HEK293 (cell line): ENCODE data around the gene WTAP.

Source experiments
- CTCF ChIA-PET: fragments of 350-600 bp; formaldehyde crosslinking; extraction: SDS; loops from one replicate; lab custom pipeline; 2021; ENCODE audit warnings: antibody characterized with exemption; lab: Yijun Ruan, JAX
- POLR2A ChIA-PET: fragments of 300-600 bp; formaldehyde crosslinking; extraction: SDS; loops from one replicate; lab custom pipeline; 2020; ENCODE audit warnings: antibody characterized with exemption, inconsistent platforms; lab: Yijun Ruan, JAX
- H3K27ac ChIP-seq: fragments of 200-500 bp; sonication (Bioruptor generic); 2 replicates; pipeline ENCODE4 v1.5.1; 2014; ENCODE audit warnings: low read depth, low read length, control low read depth, inconsistent platforms; ENCODE audit errors: extremely low read depth
- H3K36me3 ChIP-seq, 2 experiments: fragments of 200-500 bp in 1 of 2; sonication (Bioruptor generic) in 1 of 2; 1 replicate in 1 of 2; 2 replicates in 1 of 2; pipeline ENCODE4 v1.5.1; 2014 to 2017; ENCODE audit warnings: inconsistent platforms in 2 of 2, low read length in 2 of 2; ENCODE audit not compliant: control insufficient read depth in 2 of 2, insufficient read depth in 1 of 2
- H3K4me1 ChIP-seq: fragments of 200-500 bp; sonication (Bioruptor generic); 2 replicates; pipeline ENCODE4 v1.5.1; 2014; ENCODE audit warnings: mild to moderate bottlenecking, low read length, inconsistent platforms; ENCODE audit not compliant: control insufficient read depth, insufficient read depth
- H3K4me3 ChIP-seq: 2 replicates; pipeline ENCODE4 v1.5.1; 2011; ENCODE audit warnings: low read depth, mild to moderate bottlenecking, control low read depth, low read length, moderate library complexity
- H3K9me3 ChIP-seq: fragments of 200-500 bp; sonication (Bioruptor generic); 2 replicates; pipeline ENCODE4 v1.5.1; 2014; ENCODE audit warnings: low read depth, low read length, inconsistent platforms; ENCODE audit not compliant: control insufficient read depth, insufficient read depth
- BCL11A ChIP-seq: fragments of 450-650 bp; formaldehyde crosslinking; IDR thresholded peaks from 2 replicates; pipeline ENCODE4 v1.5.1; 2016; ENCODE audit warnings: low read depth, missing biosample characterization, missing genetic modification characterization
- BCL11B ChIP-seq: fragments of 450-650 bp; formaldehyde crosslinking; IDR thresholded peaks from 2 replicates; pipeline ENCODE4 v1.5.1; 2016; ENCODE audit warnings: low read depth, missing biosample characterization, missing genetic modification characterization
- ELK4 ChIP-seq: IDR thresholded peaks from 2 replicates; pipeline ENCODE4 v1.6.1; 2011; ENCODE audit warnings: mild to moderate bottlenecking, low read depth, low read length, borderline replicate concordance
- KLF9 ChIP-seq: fragments of 450-650 bp; formaldehyde crosslinking; IDR thresholded peaks from 2 replicates; pipeline ENCODE4 v1.5.1; 2016; ENCODE audit warnings: missing biosample characterization, missing genetic modification characterization, low read depth
- MZF1 ChIP-seq: fragments of 450-650 bp; formaldehyde crosslinking; IDR thresholded peaks from 2 replicates; pipeline ENCODE4 v1.5.1; 2017; ENCODE audit warnings: missing biosample characterization, missing genetic modification characterization, borderline replicate concordance
- PATZ1 ChIP-seq: fragments of 450-650 bp; formaldehyde crosslinking; IDR thresholded peaks from 2 replicates; pipeline ENCODE4 v1.5.1; 2016; ENCODE audit warnings: missing biosample characterization, missing genetic modification characterization
- SCRT2 ChIP-seq: fragments of 450-650 bp; formaldehyde crosslinking; IDR thresholded peaks from 2 replicates; pipeline ENCODE4 v1.5.1; 2016; ENCODE audit warnings: missing biosample characterization, missing genetic modification characterization
- YY2 ChIP-seq: fragments of 450-650 bp; formaldehyde crosslinking; IDR thresholded peaks from 2 replicates; pipeline ENCODE4 v1.5.1; 2016; ENCODE audit warnings: missing biosample characterization, missing genetic modification characterization
- ZBTB44 ChIP-seq: fragments of 450-650 bp; IDR thresholded peaks from 2 replicates; pipeline ENCODE4 v1.5.1; 2018; ENCODE audit warnings: missing biosample characterization, mild to moderate bottlenecking, missing genetic modification characterization
- ZNF146 ChIP-seq: fragments of 450-650 bp; formaldehyde crosslinking; IDR thresholded peaks from 2 replicates; pipeline ENCODE4 v1.5.1; 2016; ENCODE audit warnings: missing biosample characterization, missing genetic modification characterization
- ZNF211 ChIP-seq: fragments of 450-650 bp; formaldehyde crosslinking; IDR thresholded peaks from 2 replicates; pipeline ENCODE4 v1.5.1; 2016; ENCODE audit warnings: low read depth, missing biosample characterization, missing genetic modification characterization
- ZNF221 ChIP-seq: fragments of 450-650 bp; formaldehyde crosslinking; IDR thresholded peaks from 2 replicates; pipeline ENCODE4 v1.5.1; 2017; ENCODE audit warnings: missing biosample characterization, missing genetic modification characterization, borderline replicate concordance
- ZNF341 ChIP-seq: fragments of 450-650 bp; formaldehyde crosslinking; IDR thresholded peaks from 2 replicates; pipeline ENCODE4; 2016; ENCODE audit warnings: low read depth, missing biosample characterization, missing genetic modification characterization
- ZNF37A ChIP-seq: fragments of 450-650 bp; IDR thresholded peaks from 2 replicates; pipeline ENCODE4 v1.5.1; 2018; ENCODE audit warnings: missing biosample characterization, missing genetic modification characterization
- ZNF391 ChIP-seq: fragments of 450-650 bp; formaldehyde crosslinking; IDR thresholded peaks from 2 replicates; pipeline ENCODE4 v1.5.1; 2016; ENCODE audit warnings: low read depth, missing biosample characterization, missing genetic modification characterization, borderline replicate concordance
- ZNF433 ChIP-seq: fragments of 450-650 bp; formaldehyde crosslinking; IDR thresholded peaks from 2 replicates; pipeline ENCODE4 v1.5.1; 2016; ENCODE audit warnings: missing biosample characterization, missing genetic modification characterization, low read depth
- ZNF658 ChIP-seq: fragments of 450-650 bp; formaldehyde crosslinking; IDR thresholded peaks from 2 replicates; pipeline ENCODE4; 2016; ENCODE audit warnings: missing biosample characterization, missing genetic modification characterization
- ZNF747 ChIP-seq: fragments of 450-650 bp; formaldehyde crosslinking; IDR thresholded peaks from 2 replicates; pipeline ENCODE4 v1.5.1; 2016; ENCODE audit warnings: missing biosample characterization, missing genetic modification characterization

The WTAP gene

GRCh38 chr6:159726918-159727716 lies at the start of gene WTAP (continued):
- TF ChIP-seq ZNF146 (tag by site-specific recombination) = peak; percentile 85; the same call in 1 of the 2 replicates
- no peak for TF ChIP-seq ZNF433
- TF ChIP-seq PATZ1 (tag by site-specific recombination) = peak; percentile 85
- no peak for TF ChIP-seq ELK4
- TF ChIP-seq YY2 = peak; percentile 83
- no peak for TF ChIP-seq ZNF747

GRCh38 chr6:159677506-159678165 lies 49.7 kb upstream of the WTAP start:
- H3K36me3 ChIP-seq = peaks cover 7 to 55% of the 10 kb centered on the region in 2 experiments; a peak in 2 of 3 replicates
- no peak overlapping the region for H3K4me3 ChIP-seq
- POLR2A ChIA-PET = interaction anchor here (1.3 kb wide), 1 partner anchor 15 kb away, joined by 5 read pairs; the partner anchor contains the start of gene SOD2
- no peaks in the 10 kb centered on the region for H3K9me3 ChIP-seq
- H3K4me1 ChIP-seq = no peaks in the 10 kb centered on the region
- TF ChIP-seq BCL11A (tag by site-specific recombination) = no peak
- no peak for TF ChIP-seq SCRT2 (tag by site-specific recombination)
- no peak for TF ChIP-seq ZNF391
- no peak for TF ChIP-seq ZNF37A (tag by site-specific recombination)
- TF ChIP-seq ZNF221 = no peak
- CTCF ChIA-PET = no interaction called here
- H3K27ac ChIP-seq = no peak overlapping the region

GRCh38 chr6:159678574-159678973 lies 48.7 kb upstream of the WTAP start:
- no peak overlapping the region for H3K4me3 ChIP-seq
- ChIA-PET CTCF (interaction anchor here (0.9 to 1.5 kb wide), 2 partner anchors 10 to 13 kb away, joined by 7 read pairs; no protein-coding TSS in a partner anchor), POLR2A (interaction anchor here (1.3 kb wide), 1 partner anchor 14 kb away, joined by 5 read pairs; the partner anchor contains the start of gene SOD2)
- peaks cover 7 to 65% of the 10 kb centered on the region in 2 experiments; a peak in 2 of 3 replicates for H3K36me3 ChIP-seq
- TF ChIP-seq ZNF658 (no peak), ZBTB44 (tag by site-specific recombination) (no peak), BCL11B (tag by site-specific recombination) (no peak), MZF1 (tag by site-specific recombination) (no peak), ZNF211 (tag by site-specific recombination) (no peak), ZNF341 (tag by site-specific recombination) (no peak), SCRT2 (tag by site-specific recombination) (no peak), KLF9 (tag by site-specific recombination) (no peak)
- H3K4me1 ChIP-seq = no peaks in the 10 kb centered on the region
- H3K9me3 ChIP-seq = no peaks in the 10 kb centered on the region
- H3K27ac ChIP-seq = no peak overlapping the region
